GM12878 (cell line): ENCODE results near the gene FCHSD2.
A peak's percentile ranks its signal among the peaks of the same experiment; 100 is the strongest.

Experiments
- MYC ChIP-seq: IDR thresholded peaks from 2 replicates; pipeline ENCODE4 v1.6.1; 2011; ENCODE audit warnings: mild to moderate bottlenecking, low read length, moderate library complexity, inconsistent platforms; ENCODE audit not compliant: insufficient read depth, insufficient replicate concordance, insufficient read length, severe bottlenecking
- POLR2A ChIP-seq: IDR thresholded peaks from 2 replicates; pipeline ENCODE4 v1.6.1; 2011; ENCODE audit warnings: low read depth, mild to moderate bottlenecking, low read length
- SMC3 ChIP-seq: IDR thresholded peaks from 2 replicates; pipeline ENCODE4 v1.6.1; 2011; ENCODE audit warnings: low read length, improper control_type of control experiment, borderline replicate concordance

GRCh38 chr11:72815110-72815618 lies 327.0 kb downstream of the FCHSD2 start:
- TF ChIP-seq POLR2A: peak; percentile 11; the same call in 1 of the 2 replicates
- TF ChIP-seq MYC: no peak
- TF ChIP-seq SMC3: no peak
